OCI-LY7 (cell line): ENCODE measurements around the gene AAK1.

Source experiments
- CTCF ChIP-seq: fragments of 200-600 bp; sonication (generic); conservative IDR thresholded peaks from 2 replicates; pipeline ENCODE4 v1.5.1; 2014; ENCODE audit warnings: mild to moderate bottlenecking, antibody characterized with exemption, low read length, moderate library complexity, mixed read lengths
- EZH2phosphoT487 ChIP-seq: fragments of 200-600 bp; sonication (generic); IDR thresholded peaks from 2 replicates; pipeline ENCODE4 v1.6.1; 2018; ENCODE audit warnings: low read depth, borderline replicate concordance, mild to moderate bottlenecking, mixed run types, antibody characterized with exemption, low read length, moderate library complexity, mixed read lengths

- no peak for TF ChIP-seq CTCF
- no peak for TF ChIP-seq EZH2phosphoT487
Observed at GRCh38 chr2:69603146-69603743, 40.3 kb downstream of the AAK1 start.
